H1 (cell line): Measurements from ENCODE around the gene STK11. TPM values are rescaled to one million over a fixed set of nuclear protein-coding genes. Genes with fewer than 3 reads are reported as not detected.

Experiments used
- ASH2L ChIP-seq: fragments of 200-600, 300-600 bp; sonication (generic); IDR thresholded peaks from one replicate; pipeline ENCODE4 v1.7.1; 2017; ENCODE audit warnings: low read length
- ATF2 ChIP-seq: IDR thresholded peaks from 2 replicates; pipeline ENCODE4 v1.6.1; 2012; ENCODE audit warnings: low read length, inconsistent platforms
- CBX5 ChIP-seq: fragments of 300-800, 300-1000 bp; sonication (generic); IDR thresholded peaks from 2 replicates; pipeline ENCODE4 v1.7.1; 2016; ENCODE audit warnings: antibody characterized with exemption, low read length, low read depth
- CBX8 ChIP-seq: fragments of 300-800, 300-1000 bp; sonication (generic); IDR thresholded peaks from 2 replicates; pipeline ENCODE4 v1.7.1; 2016; ENCODE audit warnings: low read depth, low read length, borderline replicate concordance
- CEBPB ChIP-seq: IDR thresholded peaks from 2 replicates; pipeline ENCODE4 v1.6.1; 2012; ENCODE audit warnings: low read depth, low read length
- CREB1 ChIP-seq: IDR thresholded peaks from 2 replicates; pipeline ENCODE4 v1.6.1; 2012; ENCODE audit warnings: inconsistent platforms
- HDAC6 ChIP-seq: IDR thresholded peaks from one replicate; pipeline ENCODE4 v1.7.1; 2012; ENCODE audit warnings: low read depth, mild to moderate bottlenecking, inconsistent platforms, low read length, moderate library complexity
- MAFK ChIP-seq: IDR thresholded peaks from 2 replicates; pipeline ENCODE4 v1.6.1; 2012; ENCODE audit warnings: low read depth, mild to moderate bottlenecking, improper control_type of control experiment, low read length
- MAX ChIP-seq: IDR thresholded peaks from 2 replicates; pipeline ENCODE4 v1.6.1; 2012; ENCODE audit warnings: inconsistent platforms
- PHF8 ChIP-seq: fragments of 200-600 bp; sonication (generic); conservative IDR thresholded peaks from 2 replicates; pipeline ENCODE4 v1.7.1; 2012; ENCODE audit warnings: low read depth, mild to moderate bottlenecking, inconsistent platforms, low read length, moderate library complexity
- RAD21 ChIP-seq, 2 experiments: IDR thresholded peaks in 1 of 2; conservative IDR thresholded peaks in 1 of 2; 2 replicates each; pipeline ENCODE4 v1.6.1; 2011; ENCODE audit warnings: low read depth in 2 of 2, low read length in 2 of 2, improper control_type of control experiment in 1 of 2, inconsistent platforms in 1 of 2, mild to moderate bottlenecking in 1 of 2, moderate library complexity in 1 of 2
- RBBP5 ChIP-seq: IDR thresholded peaks from 2 replicates; pipeline ENCODE4 v1.7.1; 2012; ENCODE audit warnings: low read depth, mild to moderate bottlenecking, inconsistent platforms, low read length, moderate library complexity, borderline replicate concordance
- RNF2 ChIP-seq: fragments of 200-900, 300-1000 bp; sonication (generic); IDR thresholded peaks from 2 replicates; pipeline ENCODE4 v1.7.1; 2016; ENCODE audit warnings: borderline replicate concordance, low read depth, mild to moderate bottlenecking, antibody characterized with exemption, low read length; ENCODE audit not compliant: poor library complexity, severe bottlenecking; ENCODE audit errors: missing control alignments
- SAP30 ChIP-seq: fragments of 300-600 bp; sonication (generic); IDR thresholded peaks from 2 replicates; pipeline ENCODE4 v1.7.1; 2012; ENCODE audit warnings: low read length, moderate library complexity, mild to moderate bottlenecking, inconsistent platforms; ENCODE audit not compliant: insufficient read depth, insufficient replicate concordance
- YY1 ChIP-seq: IDR thresholded peaks from 2 replicates; pipeline ENCODE4 v1.6.1; 2011; ENCODE audit warnings: low read depth, mild to moderate bottlenecking, low read length
- polyA plus RNA-seq, 7 experiments: library from polyadenylated mRNA; depleted of rRNA in 3 of 7; stranded (reverse) in 5 of 7; unstranded in 2 of 7; fragments of >200 nt in 5 of 7; fragments of 200-250 nt in 2 of 7; gene quantifications; 1 replicate in 5 of 7; 2 replicates in 1 of 7; 4 replicates in 1 of 7; pipeline versions ENCODE4 v1.2.1 to v1.2.3, GENCODE V29; 2011 to 2013; ENCODE audit warnings: missing spikeins in 2 of 7, mixed read lengths in 2 of 7
- total RNA-seq: library from RNA; stranded (reverse); fragmentation: NEBNext Ultra II Directional; extraction: Animal tissue kit (Norgen Biotek cat#: 25700); gene quantifications from 2 replicates; pipeline ENCODE4 v1.2.1, GENCODE V29; 2021

The STK11 gene
- total and polyA plus RNA-seq, 2 of the 8 experiments (the other 6 are each of a cell fraction or from before 2014, with no cell fraction given), result 45.3 to 70.7 TPM

GRCh38 chr19:1205114-1206099 lies at the start of gene STK11 (continued):
- TF ChIP-seq RBBP5 (peak; percentile 58; the same call in 1 of the 2 replicates), RNF2 (no peak), CEBPB (no peak), ASH2L (no peak), SAP30 (no peak), CBX5 (no peak), HDAC6 (no peak), CREB1 (peak; percentile 57), PHF8 (peak; percentile 67; the same call in 1 of the 2 replicates), MAX (peak; percentile 62), YY1 (peak; percentile 93), ATF2 (no peak), MAFK (no peak), RAD21 (IDR thresholded peaks at IDR 0.05 in 1 of 2, conservative IDR thresholded peaks at IDR 0.05 in 1 of 2; ENCODE audit: low read depth in 2 of 2, low read length in 2 of 2) (no peak), CBX8 (no peak)
